GM19452 (cell line): ENCODE results near the gene NDE1.
"Not testable (repeated sequence)": the region's sequence is repeated elsewhere in the genome, so short reads cannot be mapped to it uniquely, and the experiment has no call there.

ENCODE experiments used
- ATAC-seq: cut with Tn5 transposase; IDR thresholded peaks from one replicate; pipeline ENCODE4 v1.9.1; 2021; ENCODE audit not compliant: unreplicated experiment

Gene NDE1, protein sequence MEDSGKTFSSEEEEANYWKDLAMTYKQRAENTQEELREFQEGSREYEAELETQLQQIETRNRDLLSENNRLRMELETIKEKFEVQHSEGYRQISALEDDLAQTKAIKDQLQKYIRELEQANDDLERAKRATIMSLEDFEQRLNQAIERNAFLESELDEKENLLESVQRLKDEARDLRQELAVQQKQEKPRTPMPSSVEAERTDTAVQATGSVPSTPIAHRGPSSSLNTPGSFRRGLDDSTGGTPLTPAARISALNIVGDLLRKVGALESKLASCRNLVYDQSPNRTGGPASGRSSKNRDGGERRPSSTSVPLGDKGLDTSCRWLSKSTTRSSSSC

DNA sequence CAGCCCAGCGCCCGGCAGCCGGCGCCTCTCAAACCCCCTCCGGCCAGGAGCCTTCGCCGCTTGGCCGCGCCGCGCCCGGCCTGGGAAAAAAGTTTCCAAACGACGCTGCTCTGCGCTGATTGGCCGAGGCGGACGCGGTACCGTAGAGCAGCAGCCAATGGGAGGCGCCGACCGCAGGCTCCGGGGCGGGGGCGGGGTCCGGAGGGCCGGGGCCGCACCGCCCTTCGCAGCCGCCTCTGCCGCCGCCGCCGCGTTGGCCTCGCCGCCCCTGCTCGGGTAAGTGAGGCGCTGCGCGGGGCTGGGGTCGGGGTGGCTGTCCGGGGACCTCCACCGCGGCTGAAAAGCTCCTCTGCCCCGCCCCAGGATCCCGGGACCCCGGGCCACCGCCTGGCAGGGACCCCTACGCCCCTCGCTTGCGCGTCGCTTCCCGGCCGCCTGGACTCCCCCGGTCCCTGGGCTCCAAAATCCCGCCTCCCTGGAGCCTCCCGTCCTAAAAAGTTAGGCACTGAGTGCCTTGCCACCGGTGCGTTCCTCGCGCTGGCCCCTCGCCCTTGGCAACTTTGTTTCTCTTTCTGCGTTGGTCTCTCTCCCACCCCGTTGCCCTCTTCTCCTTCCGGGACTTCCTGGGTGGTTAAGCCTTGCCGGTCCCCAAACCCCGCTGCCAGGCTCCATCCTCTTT lies at the start of gene NDE1:
TSS of gene NDE1 (plus strand) at position 227 of the 679 bp plus-strand sequence. CDS start 14,534 bp downstream, outside the sequence.
- peak; percentile 88 for ATAC-seq

DNA sequence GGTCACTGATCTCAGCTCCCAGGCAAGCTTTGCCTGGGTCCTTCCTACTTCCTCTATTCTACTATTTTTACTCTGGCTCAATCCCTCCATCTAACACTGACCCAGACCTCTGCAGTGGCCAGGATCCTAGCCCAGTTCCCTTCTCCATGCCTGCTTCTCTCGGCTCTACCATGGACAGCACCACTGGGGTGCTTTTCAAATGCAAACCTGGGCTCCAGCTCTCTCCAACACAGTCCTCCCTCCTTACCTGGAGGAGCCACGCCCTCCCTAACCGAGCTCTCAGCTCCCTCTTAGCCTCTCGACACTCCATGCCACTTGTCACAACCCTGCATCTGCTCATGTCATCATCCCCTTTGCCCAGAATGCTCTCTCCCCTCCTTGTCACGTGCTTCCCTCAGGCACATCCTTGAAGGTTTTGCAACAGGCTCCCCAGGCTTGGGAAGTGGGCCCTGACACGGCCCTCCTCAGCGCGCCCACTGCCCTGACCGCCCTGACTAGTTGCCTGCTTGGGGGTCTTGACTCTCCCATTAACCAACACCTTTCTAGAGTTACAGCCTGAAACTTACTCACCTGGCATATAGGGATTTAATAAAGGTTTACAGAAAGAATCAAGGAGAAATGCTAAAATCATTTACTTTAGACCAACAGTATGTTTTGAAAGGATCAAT lies 48.7 kb upstream of the NDE1 start:
- ATAC-seq = no peak

DNA sequence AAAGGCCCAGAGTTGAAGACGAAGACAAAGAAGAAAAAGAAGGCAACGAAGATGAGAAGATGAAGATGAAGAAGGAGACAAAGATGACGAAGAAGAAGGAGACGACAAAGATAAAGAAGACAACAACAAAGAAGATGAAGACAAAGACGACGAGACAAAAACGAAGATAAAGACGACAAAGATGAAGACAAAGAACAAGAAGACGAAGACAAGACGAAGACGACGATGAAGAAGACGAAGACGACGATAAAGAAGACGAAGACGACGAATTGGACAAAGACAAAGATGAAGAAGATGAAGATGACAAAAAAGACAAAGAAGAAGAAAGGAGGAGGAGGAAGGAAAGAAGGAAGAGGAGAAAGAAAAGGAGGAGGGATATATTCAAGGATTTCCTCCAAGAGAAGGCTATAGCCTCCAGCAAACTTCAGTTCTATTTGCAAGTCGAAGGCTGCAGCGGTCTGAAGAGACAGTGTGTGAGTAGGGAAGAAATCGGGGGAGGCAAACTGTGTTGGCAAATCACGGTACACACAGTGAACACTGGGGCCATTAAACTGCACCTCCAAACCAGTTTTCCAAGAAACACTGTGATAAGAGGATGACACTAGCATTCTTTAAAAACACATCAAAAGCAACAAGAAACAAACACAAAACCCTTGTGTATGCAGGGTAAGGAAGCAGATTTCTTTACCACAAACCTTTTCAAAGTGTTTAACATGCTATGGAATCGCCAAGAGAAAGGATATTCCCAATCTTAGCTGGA lies 47.6 kb upstream of the NDE1 start:
- no peak for ATAC-seq

DNA sequence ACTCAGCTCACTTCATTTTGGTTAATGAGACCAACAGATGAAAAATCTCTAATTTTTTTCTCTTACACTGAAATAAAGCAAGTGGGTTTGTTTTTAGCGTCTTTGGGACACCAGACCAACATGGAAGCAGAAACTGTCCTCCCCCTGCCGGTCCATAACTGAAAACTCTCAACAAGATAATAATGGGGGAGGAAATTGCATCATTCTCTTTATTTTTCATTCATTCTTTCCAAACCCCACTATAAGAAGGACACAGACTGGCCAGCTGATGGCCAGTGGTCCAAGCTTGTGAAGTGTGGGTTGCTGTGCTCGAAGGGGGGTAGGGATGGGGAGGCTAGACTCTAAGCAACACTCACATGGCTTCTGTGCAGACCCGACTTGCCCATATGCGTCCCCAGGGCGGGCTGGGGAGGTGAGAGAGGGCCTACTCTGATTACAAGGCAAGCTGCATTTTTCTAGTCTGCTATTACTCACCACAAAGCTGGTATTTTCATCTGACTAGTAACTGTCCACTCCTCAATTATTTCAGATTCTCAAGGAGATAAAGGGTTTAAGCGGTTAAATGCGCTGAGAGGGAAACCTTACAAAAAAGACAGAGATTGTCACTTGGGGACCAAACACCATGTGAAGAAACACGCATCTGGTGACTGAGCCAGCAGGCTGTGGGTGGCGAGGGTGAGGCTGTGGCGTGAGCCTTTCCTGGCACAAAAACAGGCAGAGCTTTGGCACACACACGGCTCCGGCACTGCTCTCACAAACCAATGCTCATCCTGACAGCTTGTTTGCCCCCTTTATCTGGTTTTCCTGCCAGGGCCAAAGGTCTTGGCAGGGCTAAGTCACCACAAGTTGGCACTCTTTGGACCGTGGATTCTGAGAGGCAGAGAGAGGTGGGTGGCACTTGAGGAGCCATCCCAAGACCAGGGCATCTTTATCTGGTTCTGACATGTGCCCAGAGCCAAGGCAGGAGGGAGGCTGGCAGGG lies 45.3 kb upstream of the NDE1 start:
- no peak for ATAC-seq

DNA sequence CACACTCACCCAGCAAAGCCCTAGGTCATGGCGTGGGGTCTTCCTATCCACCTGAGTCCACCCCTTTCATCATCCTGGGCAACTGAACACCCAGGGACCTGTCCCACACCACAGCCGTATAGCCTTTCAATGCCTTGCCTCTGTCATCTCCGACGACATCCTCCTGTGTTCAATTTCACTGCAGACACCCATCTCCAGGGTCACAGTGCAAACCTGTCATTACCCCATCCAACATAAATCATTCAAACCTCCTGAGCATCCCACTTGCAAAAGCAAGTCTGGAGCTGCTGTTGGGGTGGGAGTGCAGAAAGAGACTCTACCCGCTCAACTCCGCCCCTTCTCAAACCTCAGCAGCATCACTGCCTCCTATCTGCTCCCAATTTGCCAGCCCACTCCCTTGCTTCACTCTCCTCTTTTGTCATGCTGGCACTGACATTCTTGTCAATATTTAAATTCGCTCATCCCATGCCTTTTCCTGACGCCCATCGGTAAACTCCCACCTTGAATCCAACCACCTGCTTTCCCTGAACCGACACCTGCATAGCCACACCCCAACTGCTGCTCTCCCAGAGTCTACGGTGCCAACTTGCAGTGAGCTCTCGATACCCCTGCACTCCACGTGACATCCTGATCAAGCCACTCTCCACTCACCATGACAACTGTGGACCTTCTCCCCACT lies 44.1 kb upstream of the NDE1 start:
- no peak for ATAC-seq

DNA sequence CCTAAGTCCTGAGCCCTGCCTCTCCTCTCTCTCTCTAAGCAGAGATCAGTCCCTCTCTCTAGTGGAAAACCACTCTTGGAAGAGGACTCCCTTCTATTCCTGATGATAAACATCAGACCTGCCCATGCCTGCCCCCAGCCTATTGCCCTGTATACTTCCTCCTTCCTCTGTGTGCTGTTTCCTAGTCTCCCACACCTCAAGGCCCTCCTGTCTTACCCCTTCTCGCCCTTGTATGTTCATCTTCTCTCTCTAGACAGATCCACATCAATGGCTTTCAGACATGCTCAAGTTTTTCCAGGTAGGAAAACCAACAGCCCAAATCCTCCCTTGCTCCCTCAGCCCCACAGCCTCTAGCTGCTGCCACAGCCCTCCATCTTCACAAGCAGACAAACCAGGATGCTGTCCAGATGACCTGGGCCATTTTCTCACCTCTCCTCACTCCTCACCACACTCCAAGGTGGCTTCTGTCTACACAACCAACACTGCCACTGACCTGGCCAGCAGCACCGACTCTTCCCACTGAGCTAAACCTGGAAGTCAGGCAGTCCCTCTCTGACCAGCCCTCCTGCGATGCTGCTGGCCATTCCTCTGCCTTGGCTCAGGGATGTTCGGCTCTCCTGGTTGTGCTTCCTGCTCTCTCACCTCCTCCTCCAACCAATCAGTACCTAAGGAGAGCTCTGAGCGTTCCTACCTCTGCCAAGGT lies 43.4 kb upstream of the NDE1 start:
- no peak for ATAC-seq

DNA sequence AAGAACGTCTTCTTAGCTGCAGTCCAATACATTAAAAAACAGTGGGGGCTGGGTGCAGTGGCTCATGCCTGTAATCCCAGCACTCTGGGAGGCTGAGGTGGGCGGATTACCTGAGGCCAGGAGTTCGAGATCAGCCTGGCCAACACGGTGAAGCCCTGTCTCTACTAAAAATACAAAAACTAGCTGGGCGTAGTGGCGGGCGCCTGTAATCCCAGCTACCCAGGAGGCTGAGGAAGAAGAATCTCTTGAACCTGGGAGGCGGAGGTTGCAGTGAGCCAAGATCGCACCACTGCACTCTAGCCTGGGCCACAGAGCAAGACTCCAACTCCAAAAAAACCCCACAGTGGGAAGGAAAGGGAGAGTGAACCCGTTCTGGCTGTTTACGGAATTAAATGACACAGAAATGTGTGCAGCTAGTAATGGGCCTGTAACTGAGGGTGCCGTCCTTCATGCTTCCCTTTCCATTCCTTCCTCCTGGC lies 42.8 kb upstream of the NDE1 start:
- not testable (repeated sequence) for ATAC-seq

DNA sequence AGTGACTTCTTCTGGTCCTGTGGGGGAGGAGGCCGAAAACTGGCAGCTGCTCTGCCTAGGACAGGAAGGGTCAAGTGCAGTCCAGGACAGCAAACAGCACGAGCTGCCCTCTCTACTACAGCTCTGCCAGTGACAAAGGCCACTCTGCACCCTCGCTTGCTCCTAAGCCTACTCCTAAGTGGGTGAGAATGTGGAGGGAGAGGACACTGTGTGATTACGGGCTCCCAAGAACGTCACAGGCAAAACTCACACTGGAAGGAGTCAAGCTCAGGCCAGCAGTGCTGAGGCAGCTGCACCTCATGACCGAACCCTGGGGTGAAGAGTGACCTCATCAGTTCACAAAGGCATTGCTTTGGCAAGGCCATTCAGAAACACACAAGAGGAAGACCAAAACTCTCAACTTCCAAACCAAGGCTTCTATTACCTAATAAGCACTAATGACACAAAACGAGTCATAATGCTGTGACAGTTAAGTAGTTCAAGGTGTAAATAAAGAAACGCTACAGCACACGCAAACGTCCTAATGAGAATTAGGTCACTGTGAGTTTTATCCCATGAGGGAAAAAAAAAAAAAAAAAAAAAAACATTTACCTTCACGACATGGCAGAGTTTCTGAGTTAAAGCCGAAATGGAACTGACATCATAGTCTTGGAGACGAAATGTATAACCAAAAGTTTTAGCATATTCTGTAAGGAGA lies 42.2 kb upstream of the NDE1 start:
- ATAC-seq = no peak

DNA sequence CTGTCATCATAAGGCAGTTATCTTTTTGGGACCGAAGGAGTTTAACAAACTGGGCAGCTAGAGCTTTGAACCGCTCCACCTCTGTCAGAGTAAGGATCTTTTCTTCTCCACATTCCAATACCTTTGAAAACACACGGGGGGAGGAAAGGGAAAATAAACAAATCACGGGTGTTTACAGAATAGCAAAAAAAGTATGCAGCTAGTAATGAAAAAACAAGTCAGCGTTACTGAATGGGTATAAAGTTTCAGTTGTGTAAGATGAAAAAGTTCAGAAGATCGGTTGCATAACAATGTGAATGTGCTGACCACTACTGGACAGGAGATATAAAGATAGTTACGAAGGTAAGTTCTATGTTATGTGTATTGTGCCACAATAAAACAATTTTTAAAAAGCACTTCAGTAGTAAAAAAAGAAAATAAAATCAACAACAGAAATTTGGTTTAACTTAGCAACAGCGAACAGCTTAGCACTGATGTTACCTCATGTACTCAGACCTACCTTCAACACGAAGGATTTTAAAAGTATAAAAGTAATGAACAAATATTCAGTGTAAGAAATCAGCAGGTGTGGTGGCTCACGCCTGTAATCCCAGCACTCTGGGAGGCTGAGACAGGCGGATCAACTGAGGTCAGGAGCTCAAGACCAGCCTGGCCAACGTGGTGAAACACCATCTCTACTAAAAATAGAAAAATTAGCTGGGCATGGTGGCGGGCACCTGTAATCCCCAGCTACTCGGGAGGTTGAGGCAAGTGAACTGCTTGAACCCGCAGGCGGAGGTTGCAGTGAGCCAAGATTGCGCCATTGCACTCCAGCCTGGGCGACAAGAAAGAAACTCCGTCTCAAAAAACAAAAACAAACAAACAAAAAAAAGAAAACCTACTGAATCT lies 41.4 kb upstream of the NDE1 start:
- no peak for ATAC-seq

DNA sequence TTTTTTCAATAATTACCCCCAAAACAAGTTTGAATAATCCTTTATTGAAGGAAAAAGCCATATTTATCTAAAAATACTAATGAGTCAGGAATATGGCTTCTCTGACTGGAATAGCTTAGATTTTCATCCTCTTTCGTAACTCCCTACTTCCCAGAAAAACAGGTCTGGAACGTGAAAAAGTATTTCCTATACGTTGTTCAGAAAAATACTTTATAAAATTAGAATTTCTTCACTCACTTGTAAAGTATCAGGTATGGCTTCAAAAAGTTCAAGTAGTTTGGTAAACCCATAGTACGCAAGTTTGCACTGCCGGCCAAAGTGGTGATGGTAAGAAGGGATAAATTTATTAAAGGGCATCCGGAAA lies 40.8 kb upstream of the NDE1 start:
- ATAC-seq = no peak

DNA sequence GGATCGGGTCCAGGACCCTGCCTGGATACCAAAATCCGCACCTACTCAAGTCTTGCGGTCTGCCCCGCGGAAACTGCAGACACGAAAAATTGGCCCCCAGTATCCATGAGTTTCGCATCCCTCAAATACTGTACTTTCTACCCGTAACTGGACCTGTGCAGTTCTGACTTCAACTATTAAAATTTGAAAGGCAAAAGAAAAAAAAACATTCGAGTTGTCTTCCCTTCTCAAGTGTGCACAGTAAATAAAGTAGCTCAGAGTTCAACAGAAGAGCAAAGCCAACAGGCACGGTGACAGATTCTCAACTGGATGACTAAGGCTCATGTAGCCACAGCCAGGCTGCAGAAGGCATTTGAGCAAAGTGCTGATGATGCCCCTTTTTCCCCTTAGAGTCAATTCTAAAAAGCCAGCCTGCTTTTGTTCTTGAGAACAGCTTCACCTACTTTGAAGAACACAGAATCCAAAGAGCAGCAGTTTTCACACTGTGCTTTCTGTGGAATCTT lies 39.6 kb upstream of the NDE1 start:
- no peak for ATAC-seq

DNA sequence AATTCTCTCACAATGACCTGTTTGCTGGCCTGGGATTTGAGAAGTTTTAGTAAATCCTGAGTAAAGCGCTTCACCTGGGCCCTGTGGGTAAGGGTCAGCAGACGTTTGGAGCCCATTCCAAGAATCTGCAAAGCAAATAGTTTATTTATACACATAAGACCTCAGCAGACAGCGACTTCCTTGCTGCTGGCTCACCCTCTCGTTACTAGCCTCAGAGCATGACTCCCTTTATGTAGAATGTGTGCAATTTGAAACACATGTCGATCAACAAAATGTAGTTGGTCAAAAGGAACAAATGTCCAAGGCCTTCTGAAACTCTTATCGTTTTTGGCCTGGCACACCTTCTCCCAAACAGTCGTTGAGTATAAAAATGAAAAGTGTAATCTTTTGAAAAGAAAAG lies 38.4 kb upstream of the NDE1 start:
- no peak for ATAC-seq

DNA sequence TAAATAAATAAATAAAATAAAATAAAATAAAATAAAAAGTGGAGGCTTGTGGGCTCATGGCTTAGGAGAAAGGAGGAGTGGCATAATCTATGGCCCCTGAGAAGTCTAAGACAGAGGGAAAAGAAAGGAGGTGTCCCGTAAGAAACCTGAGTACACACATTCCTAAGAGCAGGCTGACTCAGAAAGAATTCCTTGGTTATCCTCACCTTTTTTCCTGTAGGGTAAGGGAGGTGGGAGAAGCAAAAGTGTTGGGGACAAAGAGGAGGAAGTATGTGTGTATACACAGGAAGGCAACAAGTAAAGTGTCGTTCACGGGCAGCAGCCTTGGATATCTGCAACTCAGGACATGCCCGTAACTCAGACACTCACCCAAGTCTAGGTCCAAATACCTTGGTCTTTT lies 36.4 kb upstream of the NDE1 start:
- ATAC-seq = no peak

DNA sequence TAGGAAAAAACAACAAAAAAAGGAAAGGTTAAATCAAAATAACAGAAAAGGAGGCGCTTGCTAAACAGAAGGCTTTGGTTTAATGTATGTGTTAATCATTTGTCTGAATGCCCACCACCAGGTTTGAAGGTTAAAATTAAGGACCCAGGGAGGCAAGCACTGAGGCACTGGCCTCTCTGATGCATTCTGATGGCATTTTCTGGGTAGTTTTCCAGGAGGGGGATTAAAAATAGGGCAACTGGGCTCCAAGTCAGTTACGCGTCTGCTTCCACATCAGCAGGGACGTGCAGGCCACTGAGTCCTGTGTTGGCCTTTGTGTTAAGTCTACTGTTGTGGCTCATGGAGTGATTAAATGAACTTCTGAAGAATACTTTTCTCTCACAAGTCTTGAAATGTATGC lies 34.0 kb upstream of the NDE1 start:
- ATAC-seq = no peak

DNA sequence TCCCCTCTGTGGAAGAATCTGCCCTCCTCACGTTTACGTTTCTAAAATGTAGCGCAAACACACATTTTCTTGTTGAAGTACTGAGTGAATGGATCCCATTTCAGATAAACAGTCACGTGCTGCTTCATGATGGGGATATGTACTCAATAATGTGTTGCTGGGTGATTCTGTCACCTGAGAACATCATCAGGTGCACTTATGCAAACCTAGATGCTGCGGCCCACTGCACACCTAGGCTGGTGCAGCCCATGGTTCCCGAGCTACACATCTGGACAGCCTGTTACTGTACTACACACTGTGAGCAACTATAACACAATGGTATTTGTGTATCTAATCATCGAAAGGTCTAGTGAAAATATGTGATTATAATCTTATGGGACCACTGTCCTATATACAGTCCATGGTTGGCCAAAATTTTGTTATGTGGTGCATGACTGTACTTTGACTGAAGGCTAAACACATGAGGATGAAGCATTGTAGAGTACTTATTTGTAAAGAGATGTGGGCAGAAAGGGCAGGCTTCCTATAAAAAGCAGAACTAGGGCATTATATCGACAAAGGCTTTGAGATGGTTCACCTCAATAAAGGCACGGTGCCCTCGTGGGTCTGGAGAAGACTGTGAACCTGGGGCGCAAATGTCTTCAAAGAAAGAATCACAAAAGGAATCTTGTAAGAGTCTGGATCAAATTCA lies 33.4 kb upstream of the NDE1 start:
- ATAC-seq = no peak

DNA sequence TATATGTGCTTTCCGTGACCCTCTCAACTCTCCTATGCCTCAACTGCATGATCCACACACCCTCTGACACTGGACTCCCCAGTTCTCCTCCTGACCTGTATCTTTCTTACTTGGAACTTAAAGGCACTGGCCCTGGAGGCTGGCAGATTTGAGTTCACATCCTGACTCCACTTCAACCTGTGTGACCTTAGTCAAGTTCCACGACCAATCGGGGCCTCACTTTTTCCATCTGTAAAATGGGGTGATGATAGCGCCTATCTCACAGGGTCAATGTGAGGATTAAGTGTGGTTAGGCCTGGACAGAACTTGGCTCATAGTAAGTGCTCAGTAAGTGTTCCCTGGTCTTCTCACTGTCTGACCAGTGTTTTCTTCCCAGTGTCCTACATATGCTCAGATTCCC lies 32.1 kb upstream of the NDE1 start:
- ATAC-seq = no peak

DNA sequence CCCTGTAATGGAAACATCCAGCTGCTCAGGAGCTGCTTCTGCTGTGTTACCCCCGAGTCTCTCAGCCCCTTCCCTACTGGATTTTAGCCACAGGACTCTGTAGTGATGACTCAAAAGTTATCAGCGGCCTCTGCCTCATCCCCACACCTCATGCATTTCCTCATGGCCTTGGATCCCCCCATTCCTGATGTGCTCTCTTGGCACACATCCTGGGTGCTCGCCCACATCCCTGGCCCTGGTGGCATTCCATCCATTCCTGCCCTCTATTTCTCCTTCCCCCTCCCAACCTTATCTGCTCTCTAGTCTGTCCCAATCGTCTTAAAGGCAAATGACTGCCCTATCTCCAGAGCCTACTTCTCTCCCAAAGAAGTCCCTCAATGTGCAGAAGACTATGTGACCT lies 31.7 kb upstream of the NDE1 start:
- ATAC-seq = no peak
